NCI-H2196 treated with DMSO at 0.1 percent for 48 hours (cell line): Measurements from ENCODE around the gene CEBPB.

Experiments used
- DNase-seq: peaks from one replicate; lab custom pipeline; 2025; ENCODE audit not compliant: unreplicated experiment; lab: John Stamatoyannopoulos, UW

Gene CEBPB

GRCh38 chr20:50210066-50210619 lies 19.5 kb downstream of the CEBPB start:
- no peak for DNase-seq

GRCh38 chr20:50211091-50211490 lies 20.5 kb downstream of the CEBPB start:
- DNase-seq: no peak

- no peak for DNase-seq
These were observed 23.0 kb downstream of the CEBPB start for GRCh38 chr20:50213531-50214106.

GRCh38 chr20:50214226-50215024 lies 23.8 kb downstream of the CEBPB start:
- no peak for DNase-seq

GRCh38 chr20:50215101-50215690 lies 24.6 kb downstream of the CEBPB start:
- no peak for DNase-seq

GRCh38 chr20:50215926-50216325 lies 25.3 kb downstream of the CEBPB start:
- no peak for DNase-seq

GRCh38 chr20:50216543-50217206 lies 26.0 kb downstream of the CEBPB start:
- no peak for DNase-seq

- no peak for DNase-seq
These were observed 26.7 kb downstream of the CEBPB start for GRCh38 chr20:50217207-50217949.

- no peak for DNase-seq
These were observed 28.4 kb downstream of the CEBPB start for GRCh38 chr20:50218987-50219435.

- DNase-seq: no peak
These were observed 29.0 kb downstream of the CEBPB start for GRCh38 chr20:50219600-50219999.

GRCh38 chr20:50220093-50220893 lies 29.7 kb downstream of the CEBPB start:
- no peak for DNase-seq

GRCh38 chr20:50220894-50221365 lies 30.3 kb downstream of the CEBPB start:
- no peak for DNase-seq

- DNase-seq: no peak
These were observed 31.1 kb downstream of the CEBPB start for GRCh38 chr20:50221501-50222308.

GRCh38 chr20:50222309-50223038 lies 31.8 kb downstream of the CEBPB start:
- no peak for DNase-seq

- no peak for DNase-seq
These were observed 32.7 kb downstream of the CEBPB start for GRCh38 chr20:50223039-50224005.

- DNase-seq: no peak
These were observed 33.4 kb downstream of the CEBPB start for GRCh38 chr20:50224052-50224451.
